Ishikawa (cell line): ENCODE data around the gene SGMS1.

ENCODE experiments used
- CEBPB ChIP-seq: IDR thresholded peaks from 2 replicates; pipeline ENCODE4 v1.6.1; 2012
- CREB1 ChIP-seq: IDR thresholded peaks from 2 replicates; pipeline ENCODE4 v1.6.1; 2012; ENCODE audit warnings: low read depth
- EGR1 ChIP-seq: IDR thresholded peaks from 2 replicates; pipeline ENCODE4 v1.6.1; 2012
- EP300 ChIP-seq: IDR thresholded peaks from 2 replicates; pipeline ENCODE4 v1.6.1; 2012; ENCODE audit warnings: borderline replicate concordance
- FOXM1 ChIP-seq: IDR thresholded peaks from 2 replicates; pipeline ENCODE4 v1.6.1; 2012; ENCODE audit warnings: low read depth, borderline replicate concordance
- NFIC ChIP-seq: IDR thresholded peaks from 2 replicates; pipeline ENCODE4 v1.6.1; 2012
- RAD21 ChIP-seq: IDR thresholded peaks from 2 replicates; pipeline ENCODE4 v1.6.1; 2012; ENCODE audit warnings: low read depth
- TAF1 ChIP-seq: IDR thresholded peaks from 2 replicates; pipeline ENCODE4 v1.6.1; 2012; ENCODE audit warnings: low read depth, mild to moderate bottlenecking
- TCF12 ChIP-seq: IDR thresholded peaks from 2 replicates; pipeline ENCODE4 v1.6.1; 2012; ENCODE audit warnings: low read depth
- YY1 ChIP-seq: IDR thresholded peaks from 2 replicates; pipeline ENCODE4 v1.6.1; 2012; ENCODE audit warnings: low read depth
- ZBTB7A ChIP-seq: IDR thresholded peaks from 2 replicates; pipeline ENCODE4 v1.6.1; 2012; ENCODE audit warnings: low read depth
- TF ChIP-seq, protein P1 (sequence below): IDR thresholded peaks from 2 replicates; pipeline ENCODE4 v1.6.1; 2012
- TF ChIP-seq, protein P2 (sequence below): IDR thresholded peaks from 2 replicates; pipeline ENCODE4 v1.6.1; 2012; ENCODE audit warnings: low read depth, mild to moderate bottlenecking
- TF ChIP-seq, protein P3 (sequence below): IDR thresholded peaks from 2 replicates; pipeline ENCODE4 v1.6.1; 2012

DNA sequence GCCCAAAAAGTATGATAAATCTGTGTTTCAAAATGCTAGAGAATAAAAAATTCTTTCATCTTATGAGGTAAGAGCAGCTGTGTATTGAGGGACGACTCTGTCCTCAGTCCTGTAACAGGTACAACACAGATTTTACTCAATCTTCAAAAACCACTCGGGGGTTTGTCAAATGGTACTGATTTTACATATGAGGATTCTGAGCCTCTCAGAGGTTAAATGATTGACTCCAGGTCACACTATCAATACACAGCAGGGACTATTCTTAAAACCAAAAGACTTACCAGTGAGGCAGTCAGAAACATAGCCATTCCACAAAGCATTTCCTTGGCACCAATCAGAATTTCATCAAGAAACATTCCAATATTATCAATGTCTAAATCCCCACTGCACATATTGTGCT is 95.5 kb downstream of the SGMS1 start:
- TF ChIP-seq, protein P1, sequence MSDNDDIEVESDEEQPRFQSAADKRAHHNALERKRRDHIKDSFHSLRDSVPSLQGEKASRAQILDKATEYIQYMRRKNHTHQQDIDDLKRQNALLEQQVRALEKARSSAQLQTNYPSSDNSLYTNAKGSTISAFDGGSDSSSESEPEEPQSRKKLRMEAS: no peak
- TF ChIP-seq YY1 (no peak), TCF12 (no peak), CREB1 (no peak), EP300 (no peak), EGR1 (no peak), TAF1 (no peak), CEBPB (no peak), RAD21 (no peak), NFIC (no peak), ZBTB7A (no peak), FOXM1 (no peak)
- TF ChIP-seq, protein P2, sequence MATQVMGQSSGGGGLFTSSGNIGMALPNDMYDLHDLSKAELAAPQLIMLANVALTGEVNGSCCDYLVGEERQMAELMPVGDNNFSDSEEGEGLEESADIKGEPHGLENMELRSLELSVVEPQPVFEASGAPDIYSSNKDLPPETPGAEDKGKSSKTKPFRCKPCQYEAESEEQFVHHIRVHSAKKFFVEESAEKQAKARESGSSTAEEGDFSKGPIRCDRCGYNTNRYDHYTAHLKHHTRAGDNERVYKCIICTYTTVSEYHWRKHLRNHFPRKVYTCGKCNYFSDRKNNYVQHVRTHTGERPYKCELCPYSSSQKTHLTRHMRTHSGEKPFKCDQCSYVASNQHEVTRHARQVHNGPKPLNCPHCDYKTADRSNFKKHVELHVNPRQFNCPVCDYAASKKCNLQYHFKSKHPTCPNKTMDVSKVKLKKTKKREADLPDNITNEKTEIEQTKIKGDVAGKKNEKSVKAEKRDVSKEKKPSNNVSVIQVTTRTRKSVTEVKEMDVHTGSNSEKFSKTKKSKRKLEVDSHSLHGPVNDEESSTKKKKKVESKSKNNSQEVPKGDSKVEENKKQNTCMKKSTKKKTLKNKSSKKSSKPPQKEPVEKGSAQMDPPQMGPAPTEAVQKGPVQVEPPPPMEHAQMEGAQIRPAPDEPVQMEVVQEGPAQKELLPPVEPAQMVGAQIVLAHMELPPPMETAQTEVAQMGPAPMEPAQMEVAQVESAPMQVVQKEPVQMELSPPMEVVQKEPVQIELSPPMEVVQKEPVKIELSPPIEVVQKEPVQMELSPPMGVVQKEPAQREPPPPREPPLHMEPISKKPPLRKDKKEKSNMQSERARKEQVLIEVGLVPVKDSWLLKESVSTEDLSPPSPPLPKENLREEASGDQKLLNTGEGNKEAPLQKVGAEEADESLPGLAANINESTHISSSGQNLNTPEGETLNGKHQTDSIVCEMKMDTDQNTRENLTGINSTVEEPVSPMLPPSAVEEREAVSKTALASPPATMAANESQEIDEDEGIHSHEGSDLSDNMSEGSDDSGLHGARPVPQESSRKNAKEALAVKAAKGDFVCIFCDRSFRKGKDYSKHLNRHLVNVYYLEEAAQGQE: no peak
- TF ChIP-seq, protein P3, sequence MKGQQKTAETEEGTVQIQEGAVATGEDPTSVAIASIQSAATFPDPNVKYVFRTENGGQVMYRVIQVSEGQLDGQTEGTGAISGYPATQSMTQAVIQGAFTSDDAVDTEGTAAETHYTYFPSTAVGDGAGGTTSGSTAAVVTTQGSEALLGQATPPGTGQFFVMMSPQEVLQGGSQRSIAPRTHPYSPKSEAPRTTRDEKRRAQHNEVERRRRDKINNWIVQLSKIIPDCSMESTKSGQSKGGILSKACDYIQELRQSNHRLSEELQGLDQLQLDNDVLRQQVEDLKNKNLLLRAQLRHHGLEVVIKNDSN: no peak
